HEK293T (cell line): ENCODE data around the gene EXOSC7.
"Not testable (repeated sequence)": the region's sequence is repeated elsewhere in the genome, so short reads cannot be mapped to it uniquely, and the experiment has no call there.

ENCODE experiments used
- CTCF ChIA-PET: fragments of 350-600 bp; formaldehyde crosslinking; extraction: SDS; loops from one replicate; lab custom pipeline; 2021; ENCODE audit warnings: antibody characterized with exemption, inconsistent platforms; lab: Yijun Ruan, JAX
- POLR2A ChIA-PET: fragments of 350-600 bp; formaldehyde crosslinking; extraction: SDS; loops from one replicate; lab custom pipeline; 2020; ENCODE audit warnings: antibody characterized with exemption, inconsistent platforms; lab: Yijun Ruan, JAX
- DNase-seq: peaks from one replicate; pipeline ENCODE4 v3.0.0; 2012; ENCODE audit warnings: mixed read lengths; ENCODE audit errors: extremely low spot score
- ARNT ChIP-seq: fragments of 450-650 bp; IDR thresholded peaks from 2 replicates; pipeline ENCODE4 v1.6.1; 2017; ENCODE audit warnings: mild to moderate bottlenecking
- BHLHE40 ChIP-seq: fragments of 450-650 bp; IDR thresholded peaks from 2 replicates; pipeline ENCODE4 v1.6.1; 2016; ENCODE audit warnings: mild to moderate bottlenecking, moderate library complexity, borderline replicate concordance
- CTBP1 ChIP-seq: fragments of 450-650 bp; IDR thresholded peaks from 2 replicates; pipeline ENCODE4 v1.6.1; 2016; ENCODE audit warnings: borderline replicate concordance
- ELF4 ChIP-seq: fragments of 450-650 bp; IDR thresholded peaks from 2 replicates; pipeline ENCODE4 v1.6.1; 2017; ENCODE audit warnings: antibody characterized with exemption
- FOXA1 ChIP-seq: fragments of 450-650 bp; IDR thresholded peaks from 2 replicates; pipeline ENCODE4 v1.6.1; 2016; ENCODE audit warnings: mild to moderate bottlenecking
- FOXK2 ChIP-seq: fragments of 450-650 bp; IDR thresholded peaks from 2 replicates; pipeline ENCODE4 v1.6.1; 2016; ENCODE audit warnings: mild to moderate bottlenecking
- FOXM1 ChIP-seq: fragments of 450-650 bp; IDR thresholded peaks from 2 replicates; pipeline ENCODE4 v1.6.1; 2017; ENCODE audit warnings: mild to moderate bottlenecking, borderline replicate concordance
- HDGF ChIP-seq: fragments of 450-650 bp; IDR thresholded peaks from 2 replicates; pipeline ENCODE4 v1.6.1; 2017; ENCODE audit warnings: antibody characterized with exemption, borderline replicate concordance
- L3MBTL2 ChIP-seq: fragments of 450-650 bp; conservative IDR thresholded peaks from 2 replicates; pipeline ENCODE4 v1.6.1; 2016; ENCODE audit warnings: mild to moderate bottlenecking
- LEF1 ChIP-seq: fragments of 450-650 bp; IDR thresholded peaks from 2 replicates; pipeline ENCODE4 v1.6.1; 2017; ENCODE audit warnings: mild to moderate bottlenecking, borderline replicate concordance
- NFRKB ChIP-seq: fragments of 450-650 bp; IDR thresholded peaks from 2 replicates; pipeline ENCODE4 v1.6.1; 2016; ENCODE audit warnings: mild to moderate bottlenecking, moderate library complexity
- SP1 ChIP-seq: fragments of 450-650 bp; IDR thresholded peaks from 2 replicates; pipeline ENCODE4 v1.6.1; 2017
- SUZ12 ChIP-seq: fragments of 450-650 bp; IDR thresholded peaks from 2 replicates; pipeline ENCODE4 v1.6.1; 2016; ENCODE audit warnings: mild to moderate bottlenecking
- TARDBP ChIP-seq: fragments of 450-650 bp; IDR thresholded peaks from 2 replicates; pipeline ENCODE4 v1.6.1; 2016
- ZNF384 ChIP-seq: fragments of 450-650 bp; IDR thresholded peaks from 2 replicates; pipeline ENCODE4 v1.6.1; 2016
- TF ChIP-seq, protein P1 (sequence below): fragments of 450-650 bp; IDR thresholded peaks from 2 replicates; pipeline ENCODE4 v1.6.1; 2016

EXOSC7 gene

DNA sequence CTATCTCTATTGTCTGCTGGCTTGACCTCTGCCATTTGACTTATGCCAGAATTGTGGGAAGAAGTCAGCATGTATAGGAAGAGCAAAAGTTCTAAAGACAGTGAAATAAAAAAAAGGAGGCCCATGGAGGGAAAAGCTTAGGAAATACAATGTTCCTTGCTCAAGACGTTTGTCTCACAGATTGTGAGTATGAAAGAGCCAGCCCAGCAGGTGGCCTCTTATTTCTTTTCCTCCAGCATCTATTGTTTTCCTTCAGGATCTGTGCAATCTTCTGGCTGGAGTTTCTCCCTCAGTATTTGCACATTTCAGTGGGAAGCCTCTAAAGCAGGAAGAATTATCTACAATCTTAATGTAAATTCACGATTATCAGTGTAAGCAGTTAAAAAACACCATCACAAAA lies 43.8 kb upstream of the EXOSC7 start:
- ChIA-PET CTCF (no interaction called here), POLR2A (no interaction called here)
- TF ChIP-seq SUZ12 (no peak), NFRKB (no peak), LEF1 (no peak), ELF4 (no peak), CTBP1 (no peak), SP1 (no peak), BHLHE40 (no peak), FOXA1 (no peak), FOXM1 (no peak), HDGF (no peak), ARNT (no peak), L3MBTL2 (no peak), TARDBP (no peak), ZNF384 (no peak)
- TF ChIP-seq, protein P1, sequence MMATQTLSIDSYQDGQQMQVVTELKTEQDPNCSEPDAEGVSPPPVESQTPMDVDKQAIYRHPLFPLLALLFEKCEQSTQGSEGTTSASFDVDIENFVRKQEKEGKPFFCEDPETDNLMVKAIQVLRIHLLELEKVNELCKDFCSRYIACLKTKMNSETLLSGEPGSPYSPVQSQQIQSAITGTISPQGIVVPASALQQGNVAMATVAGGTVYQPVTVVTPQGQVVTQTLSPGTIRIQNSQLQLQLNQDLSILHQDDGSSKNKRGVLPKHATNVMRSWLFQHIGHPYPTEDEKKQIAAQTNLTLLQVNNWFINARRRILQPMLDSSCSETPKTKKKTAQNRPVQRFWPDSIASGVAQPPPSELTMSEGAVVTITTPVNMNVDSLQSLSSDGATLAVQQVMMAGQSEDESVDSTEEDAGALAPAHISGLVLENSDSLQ = no peak
- DNase-seq = no peak

DNA sequence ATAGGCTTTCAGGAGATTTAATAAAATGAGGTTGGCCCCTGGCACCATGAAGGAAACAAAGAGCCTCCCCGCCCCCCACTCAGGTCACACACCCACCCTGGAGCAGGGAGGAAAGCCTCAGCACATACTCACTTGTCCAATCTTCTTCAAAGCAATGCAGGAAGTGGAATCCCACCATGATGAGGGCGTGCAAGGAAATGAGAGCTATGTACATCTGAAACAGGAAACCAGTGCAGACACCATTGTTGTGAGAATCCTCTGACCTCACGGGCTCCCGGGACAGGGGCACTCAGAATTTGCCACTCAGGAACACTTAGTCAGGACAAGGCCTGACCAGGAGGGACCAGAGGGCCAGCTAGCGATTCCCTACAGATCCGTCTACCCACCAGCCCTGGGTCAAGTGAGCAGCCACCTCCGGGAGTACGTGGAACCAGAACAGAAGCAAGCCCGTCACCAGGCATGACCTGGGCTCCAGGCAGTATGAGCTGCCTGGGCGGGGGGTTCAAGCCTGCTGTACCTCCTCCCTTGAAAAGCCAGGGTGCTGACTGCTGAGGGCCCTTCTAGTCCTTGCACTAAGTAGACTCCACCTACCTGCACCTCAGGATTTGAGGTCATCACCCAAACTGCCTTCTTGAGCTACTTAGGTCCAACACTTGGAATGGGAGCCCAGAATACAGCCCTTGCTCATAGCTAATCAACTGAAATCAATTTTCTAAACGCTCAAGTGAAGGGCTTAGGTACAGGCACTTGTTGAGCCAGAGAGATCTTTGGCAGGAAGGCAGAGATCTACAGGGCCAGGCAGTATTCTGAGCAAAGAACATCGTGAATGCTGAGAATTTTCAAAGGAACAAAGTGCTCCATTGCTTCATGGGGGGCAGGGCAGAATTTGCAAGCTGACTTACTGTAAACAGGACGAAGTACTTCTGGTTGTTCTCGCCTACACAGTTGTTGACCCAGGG lies 42.8 kb upstream of the EXOSC7 start:
- TF ChIP-seq BHLHE40 (no peak), ARNT (no peak), ELF4 (no peak), SP1 (no peak), ZNF384 (no peak), NFRKB (no peak), FOXM1 (no peak), HDGF (no peak), SUZ12 (no peak), LEF1 (no peak), CTBP1 (no peak), TARDBP (no peak), FOXA1 (no peak), FOXK2 (no peak), L3MBTL2 (no peak)
- TF ChIP-seq, protein P1 = no peak
- no peak for DNase-seq
- ChIA-PET POLR2A (no interaction called here), CTCF (no interaction called here)

DNA sequence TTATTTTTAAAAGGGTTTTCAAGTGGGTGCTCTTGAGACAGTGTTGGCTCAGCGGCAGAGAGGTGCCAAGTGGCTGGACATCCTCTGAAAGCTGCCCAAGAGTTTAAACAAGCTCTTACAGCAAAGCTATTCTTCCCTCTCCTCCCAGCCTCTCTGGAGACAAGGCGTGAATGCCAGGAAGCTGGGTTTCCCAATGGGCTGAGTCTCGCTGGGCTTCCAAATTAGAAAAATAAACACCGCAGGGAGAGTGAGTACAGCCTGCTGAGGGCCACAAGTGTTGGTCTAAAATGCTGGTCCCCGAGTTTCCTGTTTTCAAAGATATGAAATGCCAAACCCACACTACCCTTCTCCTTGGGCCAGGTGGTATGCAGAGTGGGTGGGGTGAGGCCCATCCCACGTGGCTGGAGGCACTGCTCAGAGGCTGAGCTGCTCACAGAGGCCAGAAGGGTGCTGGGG lies 36.4 kb upstream of the EXOSC7 start:
- no peak for TF ChIP-seq ARNT
- no peak for TF ChIP-seq BHLHE40
- DNase-seq = no peak
- CTCF ChIA-PET = no interaction called here
- POLR2A ChIA-PET = no interaction called here

DNA sequence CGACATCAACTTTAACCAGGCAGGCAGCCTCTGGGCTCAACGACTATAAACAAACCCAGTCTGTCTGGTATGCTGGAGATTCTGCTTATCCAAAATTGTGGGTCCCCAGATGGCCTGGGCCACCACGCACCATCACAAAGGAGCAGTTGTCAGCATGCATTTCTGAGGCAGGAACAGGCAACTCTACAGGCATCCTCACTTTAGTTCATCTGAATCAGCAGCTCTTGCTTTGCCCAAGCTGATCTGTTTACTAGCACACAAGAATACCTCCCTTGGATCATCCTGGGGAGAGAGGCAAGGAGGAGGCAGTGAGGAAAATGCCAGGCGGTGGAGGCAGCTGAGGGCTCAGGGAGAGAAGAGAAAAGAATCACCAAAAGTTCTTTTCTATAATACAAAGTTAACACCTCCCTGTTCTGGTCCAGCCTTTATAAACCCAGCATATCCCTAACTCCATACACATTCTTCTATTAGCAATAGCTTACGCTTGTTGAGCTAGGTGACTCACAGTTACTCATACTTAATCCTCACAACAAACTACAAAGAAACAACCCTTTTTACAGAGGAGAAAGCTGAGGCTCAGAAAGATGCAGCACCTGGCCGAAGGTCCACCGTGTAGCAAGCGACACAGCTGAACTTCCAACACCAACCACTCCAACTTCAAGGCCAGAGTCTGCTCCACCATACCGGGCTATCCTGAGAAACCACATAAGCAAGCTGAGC lies 33.7 kb upstream of the EXOSC7 start:
- DNase-seq = no peak
- CTCF ChIA-PET = no interaction called here
- TF ChIP-seq FOXM1 (no peak), ELF4 (no peak), CTBP1 (no peak), ZNF384 (no peak), TARDBP (no peak), NFRKB (no peak), FOXK2 (no peak), L3MBTL2 (no peak), BHLHE40 (no peak), LEF1 (no peak), SUZ12 (no peak), SP1 (no peak), ARNT (no peak), FOXA1 (no peak), HDGF (no peak)
- TF ChIP-seq, protein P1 = no peak
- POLR2A ChIA-PET = no interaction called here

DNA sequence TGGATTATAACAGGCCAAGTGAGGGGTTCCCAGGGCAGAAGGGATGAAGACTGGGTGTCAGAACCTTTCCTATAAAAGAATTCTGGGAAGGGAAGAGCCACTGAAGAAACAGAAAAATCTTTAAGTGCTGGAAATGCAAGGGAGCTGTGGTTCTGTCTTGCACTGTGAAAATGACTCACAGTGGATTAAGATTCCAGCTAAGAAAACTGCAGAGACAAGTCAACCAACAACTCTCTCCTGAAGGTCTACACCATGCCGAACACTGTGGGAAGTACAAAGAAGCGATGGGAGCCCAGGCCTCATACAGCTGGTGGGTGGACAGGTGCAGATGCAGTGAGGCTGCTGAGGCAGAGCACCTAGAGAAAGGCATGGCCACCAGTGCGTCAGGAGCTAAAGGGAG lies 27.8 kb upstream of the EXOSC7 start:
- TF ChIP-seq ZNF384 (no peak), ELF4 (no peak), FOXK2 (no peak), FOXA1 (no peak), NFRKB (no peak)
- TF ChIP-seq, protein P1 = no peak
- no peak for DNase-seq
- CTCF ChIA-PET = no interaction called here
- POLR2A ChIA-PET = no interaction called here

DNA sequence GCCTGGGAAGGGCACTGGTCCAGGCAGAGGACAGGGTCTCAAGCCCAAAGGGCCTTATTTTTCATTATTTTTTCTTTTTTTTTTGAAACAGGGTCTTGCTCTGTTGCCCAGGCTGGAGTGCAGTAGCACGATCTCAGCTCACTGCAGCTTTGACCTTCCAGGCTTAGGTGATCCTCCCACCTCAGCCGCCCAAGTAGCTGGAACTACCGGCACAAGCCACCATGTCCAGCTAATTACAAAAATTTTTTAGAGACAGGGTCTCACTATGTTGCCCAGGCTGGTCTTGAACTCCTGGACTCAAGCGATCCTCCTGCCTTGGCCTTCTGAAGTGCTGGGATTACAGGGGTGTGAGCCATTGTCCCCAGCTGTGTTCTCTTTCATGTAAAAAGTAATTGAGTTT lies 26.3 kb upstream of the EXOSC7 start:
- POLR2A ChIA-PET, CTCF ChIA-PET, DNase-seq: not testable (repeated sequence)
